Astrocyte (in vitro differentiated cells and primary cell): ENCODE data around the gene FARS2. TPM values are rescaled to one million over a fixed set of nuclear protein-coding genes. Genes with fewer than 3 reads are reported as not detected.

Source experiments
- DNase-seq: peaks from one replicate; pipeline ENCODE4 v3.0.0-alpha.2; 2010; ENCODE audit warnings: low read depth
- FAIRE-seq: peaks from 2 replicates; lab custom pipeline; 2011; peaks lifted over from hg19 to GRCh38; lab: Jason Lieb, UNC
- H2AFZ ChIP-seq: 2 replicates; pipeline ENCODE4 v1.6.0; 2012; ENCODE audit warnings: low read depth, low read length, inconsistent platforms
- H3K27ac ChIP-seq: 2 replicates; pipeline ENCODE4 v1.5.1; 2011; ENCODE audit warnings: low read depth, low read length, inconsistent platforms
- H3K27me3 ChIP-seq: 2 replicates; pipeline ENCODE4 v1.6.0; 2011; ENCODE audit warnings: low read length, inconsistent platforms; ENCODE audit not compliant: insufficient read depth
- H3K36me3 ChIP-seq: 2 replicates; pipeline ENCODE4 v1.5.1; 2011; ENCODE audit warnings: low read length, inconsistent platforms; ENCODE audit not compliant: insufficient read depth
- H3K4me1 ChIP-seq: 2 replicates; pipeline ENCODE4 v1.5.1; 2011; ENCODE audit warnings: low read length, inconsistent platforms; ENCODE audit not compliant: insufficient read depth
- H3K4me2 ChIP-seq: 2 replicates; pipeline ENCODE4 v1.6.0; 2012; ENCODE audit warnings: low read length, inconsistent platforms
- H3K4me3 ChIP-seq: 2 replicates; pipeline ENCODE4 v1.5.1; 2011; ENCODE audit warnings: low read depth, mild to moderate bottlenecking, low read length, inconsistent platforms; ENCODE audit not compliant: insufficient read depth
- H3K79me2 ChIP-seq: 2 replicates; pipeline ENCODE4 v1.6.0; 2012; ENCODE audit warnings: mild to moderate bottlenecking, low read length, inconsistent platforms; ENCODE audit not compliant: insufficient read depth
- H3K9ac ChIP-seq: 2 replicates; pipeline ENCODE4 v1.6.0; 2012; ENCODE audit warnings: mild to moderate bottlenecking, low read length, inconsistent platforms
- H3K9me3 ChIP-seq: 2 replicates; pipeline ENCODE4 v1.5.1; 2012; ENCODE audit warnings: low read depth, mild to moderate bottlenecking, low read length, inconsistent platforms; ENCODE audit not compliant: insufficient read depth
- H4K20me1 ChIP-seq: 2 replicates; pipeline ENCODE4 v1.6.0; 2012; ENCODE audit warnings: low read length, inconsistent platforms; ENCODE audit not compliant: insufficient read depth
- H3K27ac Mint-ChIP-seq: one replicate; pipeline ENCODE4 v1.8.0; 2021; ENCODE audit warnings: mild to moderate bottlenecking, mixed read lengths; ENCODE audit not compliant: unreplicated experiment
- H3K27me3 Mint-ChIP-seq: one replicate; pipeline ENCODE4 v1.8.0; 2021; ENCODE audit warnings: low read depth, mixed read lengths; ENCODE audit not compliant: unreplicated experiment
- H3K36me3 Mint-ChIP-seq: one replicate; pipeline ENCODE4 v1.8.0; 2021; ENCODE audit warnings: low read depth, mixed read lengths; ENCODE audit not compliant: unreplicated experiment
- H3K4me1 Mint-ChIP-seq: one replicate; pipeline ENCODE4 v1.8.0; 2021; ENCODE audit warnings: low read depth, mixed read lengths; ENCODE audit not compliant: unreplicated experiment
- H3K4me3 Mint-ChIP-seq: one replicate; pipeline ENCODE4 v1.8.0; 2021; ENCODE audit warnings: mild to moderate bottlenecking, moderate library complexity, mixed read lengths; ENCODE audit not compliant: unreplicated experiment
- H3K9me3 Mint-ChIP-seq: one replicate; pipeline ENCODE4 v1.8.0; 2021; ENCODE audit warnings: mild to moderate bottlenecking, mixed read lengths; ENCODE audit not compliant: unreplicated experiment
- EZH2 ChIP-seq: IDR thresholded peaks from 2 replicates; pipeline ENCODE4 v1.6.1; 2012; ENCODE audit warnings: mild to moderate bottlenecking, low read length, inconsistent platforms; ENCODE audit not compliant: insufficient read depth
- total RNA-seq: library from RNA; stranded (reverse); gene quantifications from 2 replicates; pipeline ENCODE4 v1.2.1, GENCODE V29; 2021
- TF ChIP-seq, protein P1 (sequence below): IDR thresholded peaks from 2 replicates; pipeline ENCODE4 v1.5.1; 2011; ENCODE audit warnings: low read depth, mild to moderate bottlenecking, inconsistent platforms, low read length, moderate library complexity; ENCODE audit not compliant: insufficient read depth

FARS2 gene
- total RNA-seq, 1 donor from 2014 or later, result 13.3 TPM

DNA sequence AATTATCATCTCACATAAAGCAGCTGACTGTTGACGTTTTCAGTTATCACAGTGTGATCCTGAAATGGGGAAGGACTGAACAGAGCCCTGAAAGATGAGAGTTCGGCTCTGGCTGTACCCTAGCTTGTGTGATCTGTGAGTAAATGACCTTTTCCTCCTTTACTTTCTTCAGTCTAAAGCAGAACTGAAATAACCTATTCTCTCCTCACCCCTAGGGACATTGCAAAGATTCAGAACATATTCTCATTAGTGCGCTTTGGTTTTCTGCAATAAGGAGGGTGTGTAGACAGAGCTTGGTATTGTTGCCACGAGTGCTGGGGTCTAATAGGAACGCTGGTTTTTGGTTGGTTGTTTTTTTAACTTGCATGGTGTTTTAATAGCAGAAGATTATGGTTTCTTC is 16.7 kb downstream of the FARS2 start:
- H3K27ac Mint-ChIP-seq, result no peak overlapping the region

DNA sequence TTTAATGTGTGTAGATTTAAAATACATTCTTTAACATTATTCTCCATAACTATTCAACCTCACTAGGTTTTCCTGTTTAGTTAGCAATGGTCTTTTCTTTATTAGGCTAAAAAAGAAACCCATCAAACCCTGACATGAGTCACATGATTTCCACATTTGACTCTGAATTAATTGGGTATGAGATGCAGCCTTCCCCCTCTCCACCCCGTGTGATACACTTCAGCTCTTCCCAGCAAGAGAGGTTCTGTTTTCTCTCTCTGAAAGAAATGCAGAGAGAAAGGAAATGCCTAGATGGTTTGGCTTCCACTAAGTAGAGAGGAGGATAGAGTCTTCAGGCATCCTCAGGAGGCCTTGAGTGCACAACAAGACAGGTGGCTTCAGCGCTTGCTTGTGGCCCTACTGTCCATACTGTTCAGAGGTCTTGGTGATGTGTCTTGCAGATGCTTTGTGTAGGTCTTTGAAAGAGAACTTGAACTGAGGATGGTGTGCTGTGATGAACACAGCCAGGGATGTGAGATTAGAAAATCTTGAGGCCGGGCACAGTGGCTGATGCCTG is 17.3 kb downstream of the FARS2 start:
- Histone ChIP-seq H3K79me2 (peaks cover 8% of the 10 kb centered on the region), H3K4me3 (no peak overlapping the region), H4K20me1 (peaks cover 28% of the 10 kb centered on the region), H3K27ac (no peak overlapping the region), H3K4me1 (peaks cover 2% of the 10 kb centered on the region), H3K9me3 (no peaks in the 10 kb centered on the region), H3K4me2 (no peak overlapping the region), H3K9ac (no peak overlapping the region), H3K27me3 (no peaks in the 10 kb centered on the region), H2AFZ (no peak overlapping the region), H3K36me3 (no peaks in the 10 kb centered on the region)
- no peak overlapping the region for H3K27ac Mint-ChIP-seq
- TF ChIP-seq EZH2, result no peak
- TF ChIP-seq, protein P1, sequence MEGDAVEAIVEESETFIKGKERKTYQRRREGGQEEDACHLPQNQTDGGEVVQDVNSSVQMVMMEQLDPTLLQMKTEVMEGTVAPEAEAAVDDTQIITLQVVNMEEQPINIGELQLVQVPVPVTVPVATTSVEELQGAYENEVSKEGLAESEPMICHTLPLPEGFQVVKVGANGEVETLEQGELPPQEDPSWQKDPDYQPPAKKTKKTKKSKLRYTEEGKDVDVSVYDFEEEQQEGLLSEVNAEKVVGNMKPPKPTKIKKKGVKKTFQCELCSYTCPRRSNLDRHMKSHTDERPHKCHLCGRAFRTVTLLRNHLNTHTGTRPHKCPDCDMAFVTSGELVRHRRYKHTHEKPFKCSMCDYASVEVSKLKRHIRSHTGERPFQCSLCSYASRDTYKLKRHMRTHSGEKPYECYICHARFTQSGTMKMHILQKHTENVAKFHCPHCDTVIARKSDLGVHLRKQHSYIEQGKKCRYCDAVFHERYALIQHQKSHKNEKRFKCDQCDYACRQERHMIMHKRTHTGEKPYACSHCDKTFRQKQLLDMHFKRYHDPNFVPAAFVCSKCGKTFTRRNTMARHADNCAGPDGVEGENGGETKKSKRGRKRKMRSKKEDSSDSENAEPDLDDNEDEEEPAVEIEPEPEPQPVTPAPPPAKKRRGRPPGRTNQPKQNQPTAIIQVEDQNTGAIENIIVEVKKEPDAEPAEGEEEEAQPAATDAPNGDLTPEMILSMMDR, result no peak
- FAIRE-seq (no peak), DNase-seq (no peak)
- H3K27me3 Mint-ChIP-seq, result no peaks in the 10 kb centered on the region
- H3K4me3 Mint-ChIP-seq, result no peak overlapping the region
- no peaks in the 10 kb centered on the region for H3K9me3 Mint-ChIP-seq
- no peaks in the 10 kb centered on the region for H3K36me3 Mint-ChIP-seq
- peaks cover 2% of the 10 kb centered on the region for H3K4me1 Mint-ChIP-seq

More for the DNA sequence above, 16.7 kb downstream of the FARS2 start:
- Mint-ChIP-seq H3K9me3 (no peaks in the 10 kb centered on the region), H3K4me3 (no peak overlapping the region), H3K27me3 (no peaks in the 10 kb centered on the region), H3K4me1 (peaks cover 2% of the 10 kb centered on the region), H3K36me3 (no peaks in the 10 kb centered on the region)
- Histone ChIP-seq H3K9me3 (no peaks in the 10 kb centered on the region), H3K36me3 (no peaks in the 10 kb centered on the region), H3K4me3 (no peak overlapping the region), H3K9ac (no peak overlapping the region), H3K27me3 (no peaks in the 10 kb centered on the region), H2AFZ (no peak overlapping the region), H4K20me1 (peaks cover 26% of the 10 kb centered on the region), H3K4me1 (peaks cover 2% of the 10 kb centered on the region), H3K27ac (no peak overlapping the region), H3K79me2 (peaks cover 8% of the 10 kb centered on the region), H3K4me2 (no peak overlapping the region)
- FAIRE-seq (no peak), DNase-seq (no peak)
- TF ChIP-seq, protein P1, result no peak
- no peak for TF ChIP-seq EZH2

DNA sequence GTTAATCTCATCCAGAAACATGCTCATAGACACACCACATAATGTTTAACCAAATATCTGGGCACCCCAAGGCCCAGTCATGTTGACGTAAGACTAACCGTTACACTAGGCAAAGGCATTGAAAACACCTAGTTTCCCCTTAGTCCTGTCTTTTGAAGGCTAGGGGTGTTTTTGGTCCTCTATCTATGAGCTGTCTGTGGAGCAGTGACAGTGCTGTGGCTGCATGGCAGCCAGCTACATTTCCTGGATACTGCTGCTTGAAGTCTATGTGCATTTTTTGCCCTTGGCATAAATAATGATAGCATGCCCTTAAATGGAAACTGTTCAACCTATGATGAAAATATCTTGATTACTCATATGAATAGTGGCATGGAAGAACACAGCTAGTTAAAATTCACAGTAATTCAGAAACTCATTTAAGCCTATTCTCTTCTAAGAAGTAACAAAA is 18.6 kb downstream of the FARS2 start:
- no peak for TF ChIP-seq EZH2
- TF ChIP-seq, protein P1, result no peak
- no peaks in the 10 kb centered on the region for H3K27me3 Mint-ChIP-seq
- FAIRE-seq, result no peak

More for the DNA sequence above, 18.6 kb downstream of the FARS2 start:
- Histone ChIP-seq H3K79me2 (peaks cover 5% of the 10 kb centered on the region), H3K27me3 (no peaks in the 10 kb centered on the region), H3K4me2 (no peak overlapping the region), H3K9me3 (no peaks in the 10 kb centered on the region), H3K4me1 (peaks cover 2% of the 10 kb centered on the region), H2AFZ (no peak overlapping the region), H3K36me3 (no peaks in the 10 kb centered on the region), H3K9ac (no peak overlapping the region), H3K27ac (no peak overlapping the region), H3K4me3 (no peak overlapping the region), H4K20me1 (peaks cover 30% of the 10 kb centered on the region)
- H3K9me3 Mint-ChIP-seq, result no peaks in the 10 kb centered on the region
- no peaks in the 10 kb centered on the region for H3K36me3 Mint-ChIP-seq
- H3K4me1 Mint-ChIP-seq, result no peaks in the 10 kb centered on the region
- no peak overlapping the region for H3K4me3 Mint-ChIP-seq
- DNase-seq, result no peak
- H3K27ac Mint-ChIP-seq, result no peak overlapping the region
